Stimulated activated naive CD8-positive, alpha-beta T cell treated with anti-CD3 and anti-CD28 coated beads, Interleukin-15, amount 100 ng/mL, for 72 hours (primary cell): Measurements from ENCODE around the gene NISCH.

ENCODE experiments used
- ATAC-seq: fragments of 150-1000 bp; cut with Tn5 transposase; 2 replicates; pipeline ENCODE4 v1.10.0; 2021; ENCODE audit warnings: mild to moderate bottlenecking, moderate library complexity
- DNase-seq, 2 donors: peaks; one replicate each; pipeline ENCODE4 v3.0.0; 2021 to 2022
- H3K27ac Mint-ChIP-seq, 2 donors: one replicate each; pipeline ENCODE4 v1.8.0; 2022; ENCODE audit warnings: mild to moderate bottlenecking in 2 of 2, mixed read lengths in 2 of 2, moderate library complexity in 2 of 2
- H3K27me3 Mint-ChIP-seq: one replicate; pipeline ENCODE4 v1.8.0; 2022; ENCODE audit warnings: mixed read lengths
- H3K4me1 Mint-ChIP-seq: one replicate; pipeline ENCODE4 v1.8.0; 2022; ENCODE audit warnings: mild to moderate bottlenecking, mixed read lengths
- H3K4me3 Mint-ChIP-seq, 2 donors: one replicate each; pipeline ENCODE4 v1.8.0; 2022; ENCODE audit warnings: mild to moderate bottlenecking in 2 of 2, mixed read lengths in 2 of 2, moderate library complexity in 1 of 2
- H3K9me3 Mint-ChIP-seq, 2 donors: one replicate each; pipeline ENCODE4 v1.8.0; 2022; ENCODE audit warnings: mixed read lengths in 2 of 2

Gene NISCH

GRCh38 chr3:52472239-52473000, 17.0 kb downstream of the NISCH start:
- DNase-seq (no peak), ATAC-seq (no peak)
- H3K27me3 Mint-ChIP-seq = no peaks in the 10 kb centered on the region
- H3K4me1 Mint-ChIP-seq = peaks cover 7% of the 10 kb centered on the region
- H3K27ac Mint-ChIP-seq = no peak overlapping the region
- no peaks in the 10 kb centered on the region for H3K9me3 Mint-ChIP-seq
- H3K4me3 Mint-ChIP-seq = no peak overlapping the region

- no peaks in the 10 kb centered on the region for H3K27me3 Mint-ChIP-seq
- ATAC-seq = no peak
- H3K27ac Mint-ChIP-seq = no peak overlapping the region
- H3K4me1 Mint-ChIP-seq = peaks cover 7% of the 10 kb centered on the region
- no peak for DNase-seq
- H3K4me3 Mint-ChIP-seq = no peak overlapping the region
- H3K9me3 Mint-ChIP-seq = no peaks in the 10 kb centered on the region
Observed at GRCh38 chr3:52473026-52473425, 17.6 kb downstream of the NISCH start.

DNA sequence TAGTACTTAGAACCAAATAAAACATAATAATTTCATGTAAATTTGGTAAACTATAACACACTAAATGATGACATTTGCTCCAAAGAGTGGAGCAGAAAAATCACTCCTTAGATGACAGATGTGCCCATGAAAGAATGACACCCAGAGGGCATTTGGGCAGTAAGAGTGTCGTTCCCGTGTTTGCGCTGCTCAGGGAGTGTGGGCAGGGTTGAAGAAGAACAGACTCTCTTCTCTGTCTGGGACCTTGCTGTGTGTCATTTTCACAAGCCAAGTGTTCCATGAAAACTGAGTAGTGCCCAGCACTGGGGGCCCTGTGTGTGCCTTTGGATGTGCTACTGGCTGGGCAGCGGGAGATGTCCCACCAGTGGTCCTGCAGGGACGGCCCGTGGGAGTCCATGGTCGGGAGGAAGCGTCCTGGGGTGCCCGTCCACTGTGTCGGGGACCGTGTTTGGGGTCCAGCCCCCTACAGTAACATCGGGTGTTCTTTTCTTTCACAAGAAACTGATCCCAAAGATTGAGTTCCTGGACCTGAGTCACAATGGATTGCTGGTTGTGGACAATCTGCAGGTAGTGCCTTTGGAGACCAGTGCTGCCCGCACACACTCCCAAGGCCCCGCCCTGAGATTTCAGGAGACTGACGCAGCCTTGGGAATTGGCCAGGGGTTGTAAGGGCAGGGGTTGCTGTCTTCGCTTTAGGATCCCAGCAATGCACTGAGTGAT, 21.8 kb downstream of the NISCH start:
- DNase-seq (no peak), ATAC-seq (no peak)
- Mint-ChIP-seq H3K4me1 (no peaks in the 10 kb centered on the region), H3K4me3 (no peak overlapping the region), H3K27ac (no peak overlapping the region), H3K9me3 (no peaks in the 10 kb centered on the region), H3K27me3 (no peaks in the 10 kb centered on the region)

- DNase-seq (no peak), ATAC-seq (no peak)
- H3K4me1 Mint-ChIP-seq = no peaks in the 10 kb centered on the region
- H3K4me3 Mint-ChIP-seq = no peak overlapping the region
- no peaks in the 10 kb centered on the region for H3K9me3 Mint-ChIP-seq
- H3K27ac Mint-ChIP-seq = no peak overlapping the region
- no peaks in the 10 kb centered on the region for H3K27me3 Mint-ChIP-seq
Observed at GRCh38 chr3:52477796-52478095, 22.3 kb downstream of the NISCH start.

DNA sequence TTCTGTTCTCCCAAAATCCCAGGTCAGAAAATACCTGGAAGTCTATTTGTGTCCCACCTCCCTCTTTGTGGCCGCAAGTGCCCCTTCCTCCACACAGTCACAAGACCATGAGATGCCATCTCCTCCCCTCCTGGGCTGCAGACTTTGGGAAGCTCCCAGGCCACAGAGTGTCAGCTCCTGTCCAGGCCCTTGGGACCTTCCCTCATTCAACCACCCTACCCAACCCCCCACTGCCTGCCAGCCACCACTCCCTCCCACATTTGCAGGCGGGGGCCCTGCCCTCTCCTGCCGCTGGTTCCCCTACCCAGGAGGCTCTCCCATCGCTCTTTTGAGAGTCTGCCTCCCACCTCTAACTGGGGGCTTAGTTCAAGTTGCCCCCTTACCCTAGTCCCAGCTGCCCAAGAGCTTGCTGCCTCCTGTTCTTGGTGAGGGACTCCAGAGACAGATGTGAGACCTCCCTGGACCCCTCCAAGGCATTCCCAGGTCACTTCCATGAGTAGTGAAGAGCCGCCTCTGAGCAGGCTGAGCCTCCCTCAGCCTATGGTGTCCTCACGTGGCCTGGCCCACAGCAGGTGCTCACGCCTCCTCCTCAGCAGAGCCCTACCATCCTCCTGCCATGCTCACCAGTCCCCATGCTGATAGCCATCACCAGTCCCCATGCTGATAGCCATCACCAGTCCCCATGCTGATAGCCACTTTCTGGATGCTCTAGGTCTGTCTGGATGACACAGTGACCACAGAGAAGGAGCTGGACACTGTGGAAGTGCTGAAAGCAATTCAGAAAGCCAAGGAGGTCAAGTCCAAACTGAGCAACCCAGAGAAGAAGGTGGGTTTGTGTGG, 23.9 kb downstream of the NISCH start:
- DNase-seq = no peak
- Mint-ChIP-seq H3K27me3 (no peaks in the 10 kb centered on the region), H3K27ac (peak overlapping the region in 1 of 2 donors; percentile 77), H3K4me1 (no peaks in the 10 kb centered on the region), H3K4me3 (no peak overlapping the region), H3K9me3 (no peaks in the 10 kb centered on the region)
- ATAC-seq = no peak

- H3K9me3 Mint-ChIP-seq = no peaks in the 10 kb centered on the region
- no peaks in the 10 kb centered on the region for H3K27me3 Mint-ChIP-seq
- no peak overlapping the region for H3K4me3 Mint-ChIP-seq
- no peak for ATAC-seq
- no peak for DNase-seq
- no peaks in the 10 kb centered on the region for H3K4me1 Mint-ChIP-seq
- peak overlapping the region in 1 of 2 donors; percentile 83 for H3K27ac Mint-ChIP-seq
Observed at GRCh38 chr3:52479877-52480575, 24.6 kb downstream of the NISCH start.

- Mint-ChIP-seq H3K4me1 (no peaks in the 10 kb centered on the region), H3K27me3 (no peaks in the 10 kb centered on the region), H3K27ac (peak overlapping the region in 1 of 2 donors; percentile 36), H3K9me3 (no peaks in the 10 kb centered on the region), H3K4me3 (no peak overlapping the region)
- DNase-seq (no peak), ATAC-seq (no peak)
Observed at GRCh38 chr3:52480768-52481715, 25.6 kb downstream of the NISCH start.

DNA sequence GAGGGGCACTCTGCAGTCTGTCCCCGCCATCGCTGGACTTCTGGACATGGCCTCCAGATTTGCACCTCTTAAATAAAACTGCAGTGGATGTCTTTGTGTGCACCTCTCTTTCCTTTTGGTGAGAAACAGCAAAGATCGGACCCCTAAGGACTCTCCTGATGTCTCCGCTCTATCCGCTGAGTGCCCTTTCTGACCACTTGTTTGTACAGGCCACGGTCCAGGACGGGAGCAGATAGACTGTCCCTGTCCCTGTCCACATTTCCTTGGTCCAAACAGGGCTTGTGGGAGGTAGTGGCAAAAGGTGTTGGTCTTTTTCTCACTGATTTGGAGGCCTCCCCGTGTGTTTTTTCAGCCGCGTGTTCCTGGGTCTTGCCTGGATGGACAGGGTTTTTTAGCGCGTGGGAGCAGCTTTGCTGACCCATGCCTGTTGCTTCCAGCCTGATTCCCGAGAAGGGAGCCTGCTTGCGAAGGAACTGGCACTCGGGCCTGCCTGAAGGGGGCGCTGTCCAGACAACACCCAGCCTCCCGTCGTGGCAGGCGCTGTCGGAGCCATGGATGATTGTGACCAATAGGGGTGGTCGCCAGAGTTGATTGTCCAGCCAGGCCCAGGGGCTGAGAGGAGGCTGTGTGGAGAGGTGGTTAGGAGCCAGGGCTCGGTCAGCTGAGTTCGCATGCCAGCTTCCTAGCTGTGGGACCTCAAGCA, 26.6 kb downstream of the NISCH start:
- no peaks in the 10 kb centered on the region for H3K9me3 Mint-ChIP-seq
- H3K4me3 Mint-ChIP-seq = no peak overlapping the region
- H3K27me3 Mint-ChIP-seq = no peaks in the 10 kb centered on the region
- no peaks in the 10 kb centered on the region for H3K4me1 Mint-ChIP-seq
- no peak for ATAC-seq
- H3K27ac Mint-ChIP-seq = peak overlapping the region in 1 of 2 donors; percentile 56
- DNase-seq = no peak

- Mint-ChIP-seq H3K27ac (peak overlapping the region in 1 of 2 donors; percentile 75), H3K9me3 (no peaks in the 10 kb centered on the region), H3K4me3 (no peak overlapping the region), H3K27me3 (no peaks in the 10 kb centered on the region), H3K4me1 (no peaks in the 10 kb centered on the region)
- DNase-seq (no peak), ATAC-seq (no peak)
Observed at GRCh38 chr3:52483081-52483480, 27.7 kb downstream of the NISCH start.

DNA sequence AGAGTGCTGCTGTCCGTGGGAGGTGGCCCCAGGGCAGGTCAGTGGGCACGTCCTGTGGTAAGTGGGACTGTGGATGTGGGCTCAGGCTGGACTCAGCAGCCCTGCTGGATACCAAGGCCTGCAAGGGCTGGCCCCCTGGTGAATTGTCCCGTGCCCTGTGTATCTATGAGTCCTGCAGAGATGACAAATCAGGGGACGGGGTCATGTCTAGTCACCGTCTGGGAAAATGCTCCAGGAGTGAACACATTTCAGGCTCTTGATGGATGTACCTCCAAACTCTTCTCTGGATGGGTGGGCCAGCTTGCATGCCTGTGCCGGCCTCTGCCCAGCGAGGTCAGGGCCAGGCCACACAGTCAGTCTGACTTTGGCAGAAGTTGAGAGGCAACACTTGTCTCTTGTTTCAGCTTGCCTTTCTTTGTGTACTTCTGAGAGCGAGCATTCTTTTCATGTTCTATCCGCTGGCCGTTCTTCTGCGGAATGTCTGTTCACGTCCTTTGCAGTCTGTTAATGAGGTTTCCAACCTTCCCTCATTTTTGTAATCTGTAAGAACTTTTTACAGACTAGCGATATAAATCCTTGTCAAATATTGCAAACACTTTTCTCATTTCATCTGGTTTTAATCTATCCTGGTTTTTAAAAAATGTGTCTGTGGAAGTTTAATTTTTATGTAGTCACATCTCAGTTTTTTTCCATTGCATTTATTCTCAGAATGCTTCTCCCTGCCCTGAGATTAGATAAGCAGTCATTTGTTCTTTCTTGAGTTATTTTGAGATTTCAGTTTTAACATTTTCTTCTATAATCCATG, 28.4 kb downstream of the NISCH start:
- ATAC-seq (no peak), DNase-seq (no peak)
- Mint-ChIP-seq H3K27me3 (no peaks in the 10 kb centered on the region), H3K9me3 (no peaks in the 10 kb centered on the region), H3K27ac (peak overlapping the region in 1 of 2 donors; percentile 75), H3K4me3 (no peak overlapping the region), H3K4me1 (no peaks in the 10 kb centered on the region)

DNA sequence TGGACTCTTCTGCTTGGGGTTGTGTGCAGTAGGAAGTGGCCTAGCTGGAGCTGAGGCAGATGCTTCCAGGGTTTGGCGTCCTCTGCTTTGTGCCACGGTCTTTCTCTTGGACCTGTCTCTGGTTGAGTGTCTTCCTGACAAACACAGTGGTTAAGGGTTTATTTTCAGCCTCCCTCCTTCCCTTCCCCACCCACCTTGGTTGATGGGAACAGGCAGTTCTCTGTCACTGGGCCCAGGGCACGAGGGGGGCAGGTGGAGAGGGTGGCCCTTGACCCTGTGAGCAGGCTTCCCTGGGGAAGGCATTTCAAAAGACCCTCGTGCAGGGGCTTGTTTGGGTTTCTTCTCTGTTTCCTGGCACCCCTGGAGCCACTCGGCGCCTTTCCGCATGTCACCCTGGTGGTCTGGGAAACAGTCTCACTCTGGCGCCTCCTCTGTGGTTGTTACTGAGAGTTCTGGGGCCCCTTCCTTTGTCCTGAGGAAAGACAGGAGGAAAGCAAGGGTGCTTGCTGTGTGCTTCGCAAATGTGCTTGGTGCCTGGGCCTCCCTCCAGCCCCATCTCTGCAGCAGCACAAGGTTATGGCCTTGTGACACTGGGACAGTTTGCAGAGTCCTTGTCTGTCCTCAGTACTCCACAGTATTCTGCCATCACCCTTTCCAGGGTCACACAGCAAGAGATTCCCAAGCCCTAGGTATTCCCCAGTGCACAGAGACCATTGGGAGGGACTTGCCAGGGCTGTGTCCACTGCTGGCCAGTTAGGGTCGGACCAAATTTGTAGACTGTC, 29.5 kb downstream of the NISCH start:
- Mint-ChIP-seq H3K9me3 (no peaks in the 10 kb centered on the region), H3K4me3 (no peak overlapping the region), H3K27me3 (no peaks in the 10 kb centered on the region), H3K4me1 (no peaks in the 10 kb centered on the region), H3K27ac (peak overlapping the region; percentile 29 to 82)
- no peak for ATAC-seq
- DNase-seq = no peak

- Mint-ChIP-seq H3K27ac (peak overlapping the region in 1 of 2 donors; percentile 89), H3K27me3 (no peaks in the 10 kb centered on the region), H3K4me1 (no peaks in the 10 kb centered on the region), H3K9me3 (no peaks in the 10 kb centered on the region), H3K4me3 (no peak overlapping the region)
- DNase-seq (no peak), ATAC-seq (no peak)
Observed at GRCh38 chr3:52487050-52487787, 31.8 kb downstream of the NISCH start.
